Activated T-cell treated with anti-CD3 and anti-CD28 coated beads, Interleukin-2, amount 50 U/mL, for 72 hours (primary cell): Measurements from ENCODE around the gene NUDT8. TPM values are rescaled to one million over a fixed set of nuclear protein-coding genes. Genes with fewer than 3 reads are reported as not detected.

Experiments
- ATAC-seq, 2 donors: fragments of 150-1000 bp; cut with Tn5 transposase; replicated peaks in 1 of 2; 2 replicates each; pipeline ENCODE4 v1.10.0; 2021; ENCODE audit warnings: moderate library complexity in 2 of 2, mild to moderate bottlenecking in 1 of 2
- DNase-seq, 2 donors: peaks; one replicate each; pipeline ENCODE4 v3.0.0; 2021 to 2022; ENCODE audit warnings: mixed read lengths in 1 of 2
- H3K27ac Mint-ChIP-seq: one replicate; pipeline ENCODE4 v1.8.0; 2022; ENCODE audit warnings: mild to moderate bottlenecking, moderate library complexity, mixed read lengths
- H3K27me3 Mint-ChIP-seq: one replicate; pipeline ENCODE4 v1.8.0; 2022; ENCODE audit warnings: low read depth, mixed read lengths
- H3K36me3 Mint-ChIP-seq, 2 donors: one replicate each; pipeline ENCODE4 v1.8.0; 2022; ENCODE audit warnings: mixed read lengths in 2 of 2, mild to moderate bottlenecking in 1 of 2; ENCODE audit not compliant: insufficient read depth in 2 of 2
- H3K4me1 Mint-ChIP-seq: one replicate; pipeline ENCODE4 v1.8.0; 2022; ENCODE audit warnings: low read depth, mixed read lengths
- H3K4me3 Mint-ChIP-seq, 2 donors: one replicate each; pipeline ENCODE4 v1.8.0; 2022; ENCODE audit warnings: mild to moderate bottlenecking in 2 of 2, mixed read lengths in 2 of 2, moderate library complexity in 2 of 2
- H3K9me3 Mint-ChIP-seq, 2 donors: one replicate each; pipeline ENCODE4 v1.8.0; 2022; ENCODE audit warnings: mixed read lengths in 2 of 2
- total RNA-seq, 2 donors: library from RNA; stranded (reverse); gene quantifications; one replicate each; pipeline ENCODE4 v1.2.3, GENCODE V29; 2022

NUDT8 gene
- total RNA-seq, 2 donors from 2014 or later = 19.6 to 24.6 TPM

- Mint-ChIP-seq H3K27me3 (no peaks in the 10 kb centered on the region), H3K9me3 (peaks cover 3 to 4% of the 10 kb centered on the region in 2 donors), H3K27ac (no peak overlapping the region), H3K36me3 (peaks cover 3 to 4% of the 10 kb centered on the region in 2 donors), H3K4me3 (no peak overlapping the region), H3K4me1 (peaks cover 20% of the 10 kb centered on the region)
- DNase-seq = no peak
- ATAC-seq = no peak
Measured at GRCh38 chr11:67652965-67653845, 23.5 kb upstream of the NUDT8 start.

DNA sequence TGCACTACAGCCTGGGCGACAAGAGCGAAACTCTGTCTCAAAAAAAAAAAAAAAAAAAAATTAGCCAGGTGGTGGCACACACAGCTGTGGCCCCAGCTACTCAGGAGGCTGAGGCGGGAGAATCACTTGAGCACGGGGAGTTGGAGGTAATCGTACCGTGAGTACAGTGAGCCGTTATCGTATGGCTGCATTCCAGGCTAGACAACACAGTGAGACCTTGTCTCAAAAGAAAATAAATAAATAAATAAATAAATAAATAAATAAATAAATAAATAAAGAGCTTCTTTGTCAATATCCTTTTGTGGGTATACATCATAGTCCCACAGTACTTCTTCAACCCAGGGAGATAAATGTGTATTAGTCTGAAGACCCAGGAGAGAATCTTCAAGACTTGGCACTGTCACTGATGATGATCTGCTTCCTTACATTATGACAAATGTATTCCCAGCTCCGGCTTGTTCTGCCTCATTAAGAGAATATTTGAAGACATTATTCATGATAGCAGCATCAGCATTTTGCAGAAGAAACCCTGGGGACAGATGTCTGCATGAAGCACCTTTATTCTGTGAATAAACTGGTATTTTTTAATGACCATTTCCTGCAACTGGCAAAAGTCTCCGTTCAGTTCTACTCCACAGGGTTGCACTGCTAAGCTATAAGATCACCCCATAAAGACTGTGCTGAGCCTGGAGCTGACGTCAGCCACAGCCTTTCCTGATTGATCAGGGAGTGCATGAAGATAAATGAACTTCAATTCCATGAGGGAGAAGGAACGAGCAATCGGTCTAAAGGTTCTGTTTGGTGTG lies 22.4 kb upstream of the NUDT8 start:
- ATAC-seq (no peak), DNase-seq (no peak)
- Mint-ChIP-seq H3K27ac (no peak overlapping the region), H3K4me3 (no peak overlapping the region), H3K27me3 (no peaks in the 10 kb centered on the region), H3K36me3 (peaks cover 3 to 4% of the 10 kb centered on the region in 2 donors), H3K9me3 (peaks cover 3 to 4% of the 10 kb centered on the region in 2 donors), H3K4me1 (peaks cover 25% of the 10 kb centered on the region)

DNA sequence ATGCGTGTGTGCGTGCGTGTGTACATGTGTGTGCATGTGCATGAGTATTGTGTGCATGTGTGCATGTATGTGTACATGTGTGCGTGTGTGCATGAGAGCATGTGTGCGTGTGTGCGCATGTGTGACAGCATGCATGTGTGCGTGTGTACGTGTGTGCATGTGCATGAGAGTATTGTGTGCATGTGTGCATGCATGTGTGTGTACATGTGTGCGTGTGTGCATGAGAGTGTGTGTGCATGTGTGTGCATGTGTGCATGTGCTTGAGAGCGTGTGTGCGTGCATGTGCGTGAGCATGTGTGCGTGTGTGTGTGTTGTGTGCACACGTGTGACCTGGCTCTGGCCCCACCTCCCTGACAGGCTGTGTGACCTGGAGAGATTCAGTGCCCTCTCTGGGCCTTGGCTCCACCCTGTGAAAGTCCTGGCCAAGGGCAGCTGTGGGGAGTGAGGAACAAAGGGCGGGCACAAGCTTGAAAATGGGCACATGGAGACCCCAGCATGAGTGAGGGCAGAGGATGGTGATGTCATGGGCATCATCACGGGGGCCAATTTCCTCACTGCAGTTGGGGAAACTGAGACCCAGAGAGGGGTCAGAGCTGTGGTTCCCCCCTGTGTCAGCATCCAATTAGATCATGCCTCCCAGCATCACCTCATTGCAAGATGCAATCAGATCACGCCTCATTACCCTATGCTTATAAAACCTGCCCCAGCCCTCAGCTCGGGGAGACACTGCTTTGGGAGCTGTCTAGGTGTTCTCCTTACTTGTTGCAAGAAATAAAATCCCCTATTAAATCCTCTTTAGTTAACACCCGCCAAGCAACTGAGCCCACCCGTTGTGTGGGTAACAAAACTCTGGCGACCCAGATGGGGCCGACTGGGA lies 20.1 kb upstream of the NUDT8 start:
- H3K9me3 Mint-ChIP-seq = no peaks in the 10 kb centered on the region
- no peak overlapping the region for H3K27ac Mint-ChIP-seq
- H3K27me3 Mint-ChIP-seq = no peaks in the 10 kb centered on the region
- peak overlapping the region; percentile 81 to 94 for H3K4me3 Mint-ChIP-seq
- no peak for DNase-seq
- ATAC-seq = peak in 1 of 2 donors; percentile 8
- peaks cover 30% of the 10 kb centered on the region for H3K4me1 Mint-ChIP-seq
- no peaks in the 10 kb centered on the region for H3K36me3 Mint-ChIP-seq

DNA sequence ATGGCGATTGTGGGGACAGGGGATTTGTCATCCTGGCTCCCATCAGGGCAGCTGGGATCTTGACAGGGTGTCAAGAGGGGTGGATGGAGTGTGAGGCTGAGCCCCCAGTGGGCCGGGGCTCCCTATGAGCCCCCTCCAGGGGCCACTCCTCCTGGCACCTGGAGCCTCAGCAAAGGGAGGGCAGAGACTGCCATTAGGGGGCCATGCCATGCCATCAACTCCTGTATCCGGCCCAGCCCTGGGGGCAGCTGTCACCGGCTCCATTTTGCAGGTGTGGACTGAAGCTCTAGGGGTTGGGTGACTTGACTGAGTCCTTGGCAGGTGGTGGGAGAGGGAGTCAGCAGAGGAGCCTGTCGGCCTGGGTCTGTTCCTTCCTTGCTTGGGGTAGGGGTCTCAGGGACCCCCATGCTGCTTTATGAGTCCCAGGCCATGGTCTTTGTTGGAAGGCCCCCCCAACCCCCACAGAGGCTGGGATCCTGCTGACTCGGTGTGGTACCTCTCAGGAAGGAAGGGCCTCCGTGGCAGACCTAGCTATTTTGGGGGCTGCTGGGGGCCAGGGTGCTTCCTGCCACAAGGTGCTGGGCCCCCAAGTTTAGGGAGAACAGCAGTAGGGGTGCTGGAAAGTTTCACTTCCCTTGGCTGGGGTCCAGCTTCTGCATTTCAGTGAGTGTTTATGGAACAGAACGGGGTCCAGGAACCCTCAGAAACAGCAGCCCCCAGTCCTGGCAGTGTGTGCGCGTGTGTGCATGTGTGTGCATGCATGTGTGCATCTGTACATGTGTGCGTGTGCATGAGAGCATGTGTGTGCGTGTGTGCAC lies 19.3 kb upstream of the NUDT8 start:
- H3K27ac Mint-ChIP-seq = no peak overlapping the region
- DNase-seq = no peak
- H3K36me3 Mint-ChIP-seq = no peaks in the 10 kb centered on the region
- no peaks in the 10 kb centered on the region for H3K27me3 Mint-ChIP-seq
- peaks cover 30% of the 10 kb centered on the region for H3K4me1 Mint-ChIP-seq
- no peak for ATAC-seq
- no peaks in the 10 kb centered on the region for H3K9me3 Mint-ChIP-seq
- no peak overlapping the region for H3K4me3 Mint-ChIP-seq

DNA sequence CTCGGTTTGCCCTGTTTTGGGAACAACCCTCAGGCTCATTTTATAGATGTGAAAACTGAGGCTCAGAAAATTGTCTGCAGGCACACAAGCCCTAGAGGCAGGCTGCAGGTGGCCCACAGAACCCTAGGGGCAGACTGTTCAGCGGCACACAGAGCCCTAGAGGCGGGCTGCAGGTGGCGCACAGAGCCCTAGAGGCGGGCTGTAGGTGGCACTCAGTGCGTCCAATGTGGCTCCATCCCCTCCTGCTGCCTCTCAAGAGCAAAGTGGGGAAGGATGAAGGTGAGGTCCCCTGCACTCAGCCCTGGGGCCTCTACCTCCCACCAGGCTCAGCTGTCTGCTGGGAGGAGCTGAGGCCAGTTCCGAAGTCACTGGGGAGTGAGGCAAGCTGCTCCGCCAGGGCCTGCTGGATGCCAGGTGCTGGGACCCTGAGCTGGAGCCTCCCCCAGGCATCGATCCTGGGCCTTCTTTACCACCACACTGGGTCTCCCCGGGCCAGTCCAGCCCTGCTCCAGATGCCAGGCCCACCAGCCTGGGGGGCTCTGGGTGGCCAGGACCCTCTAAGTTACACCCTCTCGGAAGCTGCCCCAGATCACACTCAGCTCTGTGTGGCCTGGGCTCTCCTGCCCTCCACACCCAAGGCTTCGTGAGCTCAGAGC lies 18.5 kb upstream of the NUDT8 start:
- no peaks in the 10 kb centered on the region for H3K27me3 Mint-ChIP-seq
- peaks cover 30% of the 10 kb centered on the region for H3K4me1 Mint-ChIP-seq
- no peak overlapping the region for H3K27ac Mint-ChIP-seq
- no peak overlapping the region for H3K4me3 Mint-ChIP-seq
- H3K9me3 Mint-ChIP-seq = no peaks in the 10 kb centered on the region
- ATAC-seq (peak; percentile 81 to 92), DNase-seq (peak; percentile 53 to 72)
- no peaks in the 10 kb centered on the region for H3K36me3 Mint-ChIP-seq

- no peaks in the 10 kb centered on the region for H3K9me3 Mint-ChIP-seq
- no peaks in the 10 kb centered on the region for H3K36me3 Mint-ChIP-seq
- no peak for DNase-seq
- H3K27ac Mint-ChIP-seq = no peak overlapping the region
- no peak for ATAC-seq
- peaks cover 30% of the 10 kb centered on the region for H3K4me1 Mint-ChIP-seq
- no peaks in the 10 kb centered on the region for H3K27me3 Mint-ChIP-seq
- H3K4me3 Mint-ChIP-seq = no peak overlapping the region
Measured at GRCh38 chr11:67647471-67647870, 17.7 kb upstream of the NUDT8 start.

GRCh38 chr11:67646535-67647336 lies 17.0 kb upstream of the NUDT8 start:
- peak overlapping the region; percentile 25 to 62 for H3K4me3 Mint-ChIP-seq
- H3K4me1 Mint-ChIP-seq = peaks cover 30% of the 10 kb centered on the region
- no peaks in the 10 kb centered on the region for H3K27me3 Mint-ChIP-seq
- no peaks in the 10 kb centered on the region for H3K9me3 Mint-ChIP-seq
- ATAC-seq (peak; percentile 53 to 58), DNase-seq (peak; percentile 62 to 65)
- no peak overlapping the region for H3K27ac Mint-ChIP-seq
- H3K36me3 Mint-ChIP-seq = no peaks in the 10 kb centered on the region

GRCh38 chr11:67645521-67646461 lies 16.1 kb upstream of the NUDT8 start:
- H3K4me3 Mint-ChIP-seq = peak overlapping the region in 1 of 2 donors; percentile 62
- no peaks in the 10 kb centered on the region for H3K9me3 Mint-ChIP-seq

GRCh38 chr11:67644472-67645418 lies 15.0 kb upstream of the NUDT8 start:
- Mint-ChIP-seq H3K4me3 (no peak overlapping the region), H3K27me3 (no peaks in the 10 kb centered on the region), H3K4me1 (peaks cover 26% of the 10 kb centered on the region), H3K9me3 (no peaks in the 10 kb centered on the region), H3K36me3 (no peaks in the 10 kb centered on the region), H3K27ac (no peak overlapping the region)
- no peak for DNase-seq
- no peak for ATAC-seq

More at GRCh38 chr11:67645521-67646461, 16.1 kb upstream of the NUDT8 start:
- ATAC-seq (no peak), DNase-seq (no peak)
- H3K4me1 Mint-ChIP-seq = peaks cover 30% of the 10 kb centered on the region
- H3K27me3 Mint-ChIP-seq = no peaks in the 10 kb centered on the region
- no peaks in the 10 kb centered on the region for H3K36me3 Mint-ChIP-seq
- H3K27ac Mint-ChIP-seq = no peak overlapping the region

GRCh38 chr11:67644042-67644441 lies 14.3 kb upstream of the NUDT8 start:
- H3K9me3 Mint-ChIP-seq = no peaks in the 10 kb centered on the region
- no peak for DNase-seq

More at GRCh38 chr11:67644042-67644441, 14.3 kb upstream of the NUDT8 start:
- H3K4me3 Mint-ChIP-seq = no peak overlapping the region
- H3K4me1 Mint-ChIP-seq = peaks cover 22% of the 10 kb centered on the region
- no peak for ATAC-seq
- no peaks in the 10 kb centered on the region for H3K27me3 Mint-ChIP-seq
- no peaks in the 10 kb centered on the region for H3K36me3 Mint-ChIP-seq
- no peak overlapping the region for H3K27ac Mint-ChIP-seq
